ENCODE measurements around the gene C12orf57. TPM values are rescaled to one million over a fixed set of nuclear protein-coding genes. Genes with fewer than 3 reads are reported as not detected.

The C12orf57 gene
- total and polyA plus RNA-seq, 10 of the 15 experiments (the other 5 are each of a cell fraction or from before 2014, with no cell fraction given) = 64.5 to 377 (median 211) TPM

GRCh38 chr12:6943722-6944380 is at the start of gene C12orf57, which contains the start of gene RNU7-1 (continued):
- peak; percentile 45 for TF ChIP-seq E2F8 (IDR thresholded peaks at IDR 0.05; ENCODE audit: low read depth, partially characterized antibody)
- TF ChIP-seq RUNX3 (IDR thresholded peaks at IDR 0.05; ENCODE audit: low read length) = no peak
- TF ChIP-seq GABPA (IDR thresholded peaks at IDR 0.05; ENCODE audit: low read depth) = no peak
- peak; percentile 3; the same call in 1 of the 2 replicates for TF ChIP-seq RAD21 (IDR thresholded peaks at IDR 0.05; ENCODE audit: insufficient read depth, low read depth, low read length)
- TF ChIP-seq RELB (IDR thresholded peaks at IDR 0.05; ENCODE audit: low read depth) = peak; percentile 60
- TF ChIP-seq ESRRA (IDR thresholded peaks at IDR 0.05; ENCODE audit: low read length) = peak; percentile 73; the same call in 1 of the 2 replicates
- TF ChIP-seq ZNF207 (IDR thresholded peaks at IDR 0.05; ENCODE audit: borderline replicate concordance) = peak; percentile 98
- TF ChIP-seq TBL1XR1 (IDR thresholded peaks at IDR 0.05; ENCODE audit: low read depth, low read length) = peak; percentile 97
- no peak for TF ChIP-seq ZNF384 (IDR thresholded peaks at IDR 0.05; ENCODE audit: borderline replicate concordance, low read depth, low read length)
- peak; percentile 77 for TF ChIP-seq ELK1 (IDR thresholded peaks at IDR 0.05; ENCODE audit: low read depth, low read length)
- TF ChIP-seq NBN (IDR thresholded peaks at IDR 0.05) = peak; percentile 98
- no peak for TF ChIP-seq CREB1 (IDR thresholded peaks at IDR 0.05; ENCODE audit: low read depth)
- no peak for TF ChIP-seq CEBPB (IDR thresholded peaks at IDR 0.05; ENCODE audit: borderline replicate concordance in 1 of 2, low read depth in 2 of 2, low read length in 2 of 2)
- TF ChIP-seq BMI1 (IDR thresholded peaks at IDR 0.05; ENCODE audit: borderline replicate concordance) = peak; percentile 97
- peak; percentile 100 for TF ChIP-seq CBFB (IDR thresholded peaks at IDR 0.05; ENCODE audit: low read depth)
- TF ChIP-seq EZH2 (IDR thresholded peaks at IDR 0.05; ENCODE audit: borderline replicate concordance, control insufficient read depth, low read depth, low read length) = no peak
- no peak for TF ChIP-seq MTA3 (IDR thresholded peaks at IDR 0.05; ENCODE audit: borderline replicate concordance, low read length)
- TF ChIP-seq ZNF622 (IDR thresholded peaks at IDR 0.05) = no peak
- TF ChIP-seq NR2C2 (IDR thresholded peaks at IDR 0.05; ENCODE audit: borderline replicate concordance, control insufficient read depth, insufficient read length, low read depth) = no peak
- TF ChIP-seq PRDM15 (CRISPR knock-in tag; IDR thresholded peaks at IDR 0.05) = peak; percentile 99
- peak; percentile 78 for TF ChIP-seq TAF1 (IDR thresholded peaks at IDR 0.05; ENCODE audit: borderline replicate concordance, low read depth, low read length)
- TF ChIP-seq HCFC1 (IDR thresholded peaks at IDR 0.05; ENCODE audit: low read length) = peak; percentile 55

Measured in GM12878 (cell line).